Tibial artery (tissue), 4 donors: ENCODE results near the gene FAM135A.
"Not testable (repeated sequence)": the region's sequence is repeated elsewhere in the genome, so short reads cannot be mapped to it uniquely, and the experiment has no call there.

Source experiments
- DNase-seq, 2 donors: peaks; one replicate each; pipeline ENCODE4 v3.0.0-alpha.2; 2019
- H3K27ac ChIP-seq, 2 donors: fragments of 200-600 bp; sonication (generic) in 1 of 2; 1 replicate in 1 of 2; 2 replicates in 1 of 2; pipeline ENCODE4 v1.5.1; 2018 to 2019; ENCODE audit warnings: mild to moderate bottlenecking in 1 of 2
- H3K27me3 ChIP-seq, 2 donors: fragments of 200-600 bp; sonication (generic) in 1 of 2; one replicate each; pipeline versions ENCODE4 v1.5.1 to v1.6.0; 2016 to 2019
- H3K36me3 ChIP-seq, 3 donors: fragments of 200-600 bp; sonication (generic) in 2 of 3; one replicate each; pipeline ENCODE4 v1.5.1; 2016 to 2019; ENCODE audit warnings: mild to moderate bottlenecking in 2 of 3
- H3K4me1 ChIP-seq, 4 donors: fragments of 200-600 bp; sonication (generic) in 2 of 4; 1 replicate in 3 of 4; 2 replicates in 1 of 4; pipeline ENCODE4 v1.5.1; 2016 to 2019
- H3K4me3 ChIP-seq, 2 donors: fragments of 200-600 bp; sonication (generic) in 1 of 2; 1 replicate in 1 of 2; 2 replicates in 1 of 2; pipeline ENCODE4 v1.5.1; 2018 to 2019; ENCODE audit warnings: mild to moderate bottlenecking in 2 of 2
- H3K9me3 ChIP-seq, 3 donors: fragments of 200-600 bp; sonication (generic) in 1 of 3; one replicate each; pipeline ENCODE4 v1.5.1; 2016 to 2019
- CTCF ChIP-seq, 2 experiments: fragments of 200-600 bp in 1 of 2; fragments of 450-650 bp in 1 of 2; IDR thresholded peaks; one replicate each; pipeline ENCODE4 v1.5.1; 2017 to 2019; ENCODE audit warnings: antibody characterized with exemption in 2 of 2, mild to moderate bottlenecking in 1 of 2, moderate library complexity in 1 of 2
- intact Hi-C: fragments of 100-400 bp; cut with DNase I; formaldehyde crosslinking; loops from one replicate; pipeline ENCODE4 v1.15.0; 2023; ENCODE audit warnings: low total_unique reads

FAM135A gene

GRCh38 chr6:70423189-70424134, 10.2 kb downstream of the FAM135A start:
- no peaks in the 10 kb centered on the region for H3K27me3 ChIP-seq
- H3K9me3 ChIP-seq, result no peaks in the 10 kb centered on the region
- DNase-seq, result no peak
- no peak overlapping the region for H3K27ac ChIP-seq
- no peaks in the 10 kb centered on the region for H3K4me1 ChIP-seq
- peaks cover 9 to 22% (median 13%) of the 10 kb centered on the region in 3 donors for H3K36me3 ChIP-seq
- intact Hi-C loops, result no loop called here
- TF ChIP-seq CTCF (IDR thresholded peaks at IDR 0.05), result no peak
- H3K4me3 ChIP-seq, result no peak overlapping the region

GRCh38 chr6:70424291-70424690, 11.0 kb downstream of the FAM135A start:
- no peak overlapping the region for H3K4me3 ChIP-seq
- TF ChIP-seq CTCF (IDR thresholded peaks at IDR 0.05), result no peak
- no peaks in the 10 kb centered on the region for H3K27me3 ChIP-seq
- peaks cover 5 to 19% (median 13%) of the 10 kb centered on the region in 3 donors for H3K36me3 ChIP-seq
- intact Hi-C loops, result no loop called here
- DNase-seq, result no peak
- H3K27ac ChIP-seq, result no peak overlapping the region
- H3K4me1 ChIP-seq, result no peaks in the 10 kb centered on the region
- no peaks in the 10 kb centered on the region for H3K9me3 ChIP-seq

GRCh38 chr6:70436320-70436719, 23.0 kb downstream of the FAM135A start:
- Histone ChIP-seq H3K9me3 (no peaks in the 10 kb centered on the region), H3K27ac (no peak overlapping the region), H3K27me3 (no peaks in the 10 kb centered on the region), H3K4me3 (no peak overlapping the region), H3K36me3 (peaks cover 10 to 28% (median 19%) of the 10 kb centered on the region in 3 donors), H3K4me1 (no peaks in the 10 kb centered on the region)
- DNase-seq, result no peak
- no peak for TF ChIP-seq CTCF (IDR thresholded peaks at IDR 0.05)
- intact Hi-C loops, result no loop called here

GRCh38 chr6:70445001-70445400, 31.7 kb downstream of the FAM135A start:
- Histone ChIP-seq H3K4me1 (peaks cover 0 to 6% (median 3%) of the 10 kb centered on the region in 4 donors), H3K4me3 (no peak overlapping the region), H3K9me3 (no peaks in the 10 kb centered on the region), H3K27me3 (no peaks in the 10 kb centered on the region), H3K36me3 (peaks cover 0 to 27% (median 3%) of the 10 kb centered on the region in 3 donors), H3K27ac (no peak overlapping the region)
- no peak for TF ChIP-seq CTCF (IDR thresholded peaks at IDR 0.05)
- intact Hi-C loops, result no loop called here
- DNase-seq, result no peak

- Histone ChIP-seq H3K27ac (peak overlapping the region; percentile 24 to 45), H3K4me3 (peak overlapping the region; percentile 16 to 38), H3K36me3 (peaks cover 0 to 22% (median 3%) of the 10 kb centered on the region in 3 donors)
- H3K27me3 ChIP-seq, intact Hi-C loops, DNase-seq, H3K4me1 ChIP-seq, H3K9me3 ChIP-seq: not testable (repeated sequence)
These were observed 34.2 kb downstream of the FAM135A start for GRCh38 chr6:70447343-70448070.

GRCh38 chr6:70453899-70454298, 40.6 kb downstream of the FAM135A start:
- DNase-seq, intact Hi-C loops: not testable (repeated sequence)
- peaks cover 12% of the 10 kb centered on the region in 3 donors for H3K36me3 ChIP-seq

More at GRCh38 chr6:70453899-70454298, 40.6 kb downstream of the FAM135A start:
- H3K27me3 ChIP-seq, H3K9me3 ChIP-seq, H3K27ac ChIP-seq, H3K4me1 ChIP-seq, H3K4me3 ChIP-seq: not testable (repeated sequence)
